HK-2 (cell line): ENCODE data around the gene MCRIP2.
"Not testable (repeated sequence)": the region's sequence is repeated elsewhere in the genome, so short reads cannot be mapped to it uniquely, and the experiment has no call there.

ENCODE experiments used
- DNase-seq: peaks from one replicate; pipeline ENCODE4 v3.0.0-alpha.2; 2018; ENCODE audit not compliant: unreplicated experiment

The MCRIP2 gene, protein sequence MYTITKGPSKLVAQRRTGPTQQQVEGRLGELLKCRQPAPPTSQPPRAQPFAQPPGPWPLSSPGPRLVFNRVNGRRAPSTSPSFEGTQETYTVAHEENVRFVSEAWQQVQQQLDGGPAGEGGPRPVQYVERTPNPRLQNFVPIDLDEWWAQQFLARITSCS

GRCh38 chr16:641326-642188 is at the start of gene MCRIP2:
Gene MCRIP2, plus strand, starts transcription at chr16:641828. Its CDS starts 164 bp downstream, at chr16:641992.
- DNase-seq = peak; percentile 80

GRCh38 chr16:591892-592517 is 49.6 kb upstream of the MCRIP2 start:
- DNase-seq = no peak

GRCh38 chr16:592518-593306 is 48.9 kb upstream of the MCRIP2 start:
- no peak for DNase-seq

GRCh38 chr16:593406-593805 is 48.2 kb upstream of the MCRIP2 start:
- no peak for DNase-seq

DNA sequence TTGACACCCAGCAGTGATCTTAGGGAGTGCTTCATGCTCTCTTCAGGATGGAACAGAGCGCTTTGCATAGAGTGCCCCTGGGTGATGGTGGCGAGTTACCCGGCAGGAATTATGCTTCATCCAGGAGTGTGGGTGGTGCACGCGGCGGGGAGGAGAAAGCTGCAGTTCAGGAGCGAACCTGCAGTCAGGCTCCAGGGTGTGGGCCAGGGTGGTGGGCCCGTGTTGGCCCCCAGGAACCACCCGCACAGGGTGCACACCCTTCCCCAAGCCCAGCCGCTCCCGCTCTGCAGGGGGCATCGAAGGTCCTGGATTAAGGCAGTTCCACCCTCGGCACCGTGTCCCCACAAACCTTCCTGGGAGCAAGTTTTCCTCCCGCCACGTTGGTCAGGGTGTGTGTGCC is 47.8 kb upstream of the MCRIP2 start:
- DNase-seq = no peak

DNA sequence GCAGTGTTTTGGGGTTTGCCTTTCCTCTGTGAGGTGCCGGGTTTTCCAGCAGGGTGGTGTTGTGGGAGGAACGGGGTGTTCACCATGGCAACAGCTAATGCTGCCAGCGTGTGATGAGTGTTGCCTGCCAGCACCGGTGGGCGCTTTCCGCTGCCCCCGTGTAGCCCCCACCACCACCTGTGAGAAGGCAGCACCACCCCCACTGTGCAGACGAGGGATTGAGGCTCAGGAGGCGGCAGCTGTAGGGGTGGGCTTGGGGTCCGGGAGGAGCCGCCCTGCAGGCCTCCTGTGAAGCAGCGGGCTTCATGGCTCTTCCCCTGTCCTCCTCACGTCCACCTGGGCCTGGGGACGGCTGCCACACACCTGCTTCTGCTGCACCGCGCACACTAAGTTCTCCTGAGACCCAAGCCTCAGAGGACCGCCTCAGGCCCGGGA is 46.5 kb upstream of the MCRIP2 start:
- DNase-seq = no peak

GRCh38 chr16:595942-596735 is 45.5 kb upstream of the MCRIP2 start:
- no peak for DNase-seq

DNA sequence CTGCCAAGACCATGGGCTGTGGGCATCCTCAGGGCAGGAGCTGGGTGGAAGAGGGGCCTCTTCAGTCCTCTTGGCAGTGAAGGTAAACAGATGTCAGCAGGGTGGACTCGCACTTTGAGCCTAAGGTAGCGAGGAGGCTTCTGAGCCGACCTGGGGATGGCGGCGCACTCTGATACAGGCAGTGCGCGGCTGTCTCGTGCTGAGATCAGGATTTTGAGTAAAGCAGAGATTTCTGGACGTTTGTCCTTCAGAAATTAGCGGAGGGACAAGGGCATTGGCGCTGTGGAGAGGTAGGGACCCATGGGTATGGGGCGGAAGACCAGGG is 44.9 kb upstream of the MCRIP2 start:
- no peak for DNase-seq

DNA sequence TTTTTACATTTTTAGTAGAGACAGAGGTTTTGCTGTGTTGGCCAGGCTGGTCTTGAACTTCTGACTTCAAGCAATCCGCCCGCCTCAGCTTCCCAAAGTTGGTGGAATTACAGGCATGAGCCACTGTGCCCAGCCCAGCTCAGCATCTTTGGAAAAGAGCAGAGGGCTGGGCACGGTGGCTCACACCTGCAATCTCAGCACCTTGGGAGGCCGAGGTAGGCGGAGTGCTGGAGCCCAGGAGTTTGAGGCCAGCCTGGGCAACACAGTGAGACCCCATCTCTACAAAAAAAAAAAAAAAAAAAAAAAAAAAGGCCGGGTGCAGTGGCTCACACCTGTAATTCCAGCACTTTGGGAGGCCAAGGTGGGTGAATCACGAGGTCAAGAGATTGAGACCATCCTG is 44.0 kb upstream of the MCRIP2 start:
- not testable (repeated sequence) for DNase-seq

GRCh38 chr16:598823-599739 is 42.5 kb upstream of the MCRIP2 start:
- DNase-seq = no peak

DNA sequence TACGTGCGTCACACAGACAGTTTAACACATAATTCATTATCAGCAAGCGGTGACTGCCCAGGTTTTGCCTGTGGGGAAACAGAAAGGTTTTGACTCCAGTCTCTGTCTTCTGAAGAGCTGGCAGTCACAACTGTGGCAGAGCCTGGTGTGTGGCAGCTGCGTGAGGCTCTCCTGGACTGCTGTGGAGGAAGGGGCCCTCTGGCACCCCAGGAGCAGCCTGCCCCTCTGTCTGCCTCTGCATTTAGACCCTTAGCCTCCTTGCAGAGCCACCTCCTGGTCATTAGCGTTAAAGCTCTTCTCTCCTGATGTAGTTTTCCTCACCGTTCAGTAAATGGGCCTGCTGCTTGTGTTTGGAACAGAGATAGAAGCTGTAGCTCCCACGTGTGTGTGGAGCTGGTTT is 40.8 kb upstream of the MCRIP2 start:
- no peak for DNase-seq

DNA sequence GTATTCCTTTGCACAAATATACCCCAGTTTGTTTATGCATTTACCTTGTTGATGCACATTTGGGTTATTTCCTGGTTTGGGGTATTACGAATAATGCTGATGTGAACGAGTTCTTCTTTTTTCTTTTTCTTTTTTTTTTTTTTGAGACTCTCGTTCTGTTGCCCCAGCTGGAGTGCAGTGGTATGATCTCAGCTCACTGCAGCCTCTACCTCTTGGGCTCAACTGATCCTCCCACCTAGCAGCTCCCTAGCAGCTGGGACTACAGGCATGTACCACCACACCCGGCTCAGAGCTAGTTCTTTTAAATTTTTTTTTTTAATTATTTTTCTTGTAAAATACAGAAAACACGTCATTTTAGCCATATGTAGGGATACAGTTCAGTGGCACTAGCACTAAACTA is 37.7 kb upstream of the MCRIP2 start:
- DNase-seq = no peak

DNA sequence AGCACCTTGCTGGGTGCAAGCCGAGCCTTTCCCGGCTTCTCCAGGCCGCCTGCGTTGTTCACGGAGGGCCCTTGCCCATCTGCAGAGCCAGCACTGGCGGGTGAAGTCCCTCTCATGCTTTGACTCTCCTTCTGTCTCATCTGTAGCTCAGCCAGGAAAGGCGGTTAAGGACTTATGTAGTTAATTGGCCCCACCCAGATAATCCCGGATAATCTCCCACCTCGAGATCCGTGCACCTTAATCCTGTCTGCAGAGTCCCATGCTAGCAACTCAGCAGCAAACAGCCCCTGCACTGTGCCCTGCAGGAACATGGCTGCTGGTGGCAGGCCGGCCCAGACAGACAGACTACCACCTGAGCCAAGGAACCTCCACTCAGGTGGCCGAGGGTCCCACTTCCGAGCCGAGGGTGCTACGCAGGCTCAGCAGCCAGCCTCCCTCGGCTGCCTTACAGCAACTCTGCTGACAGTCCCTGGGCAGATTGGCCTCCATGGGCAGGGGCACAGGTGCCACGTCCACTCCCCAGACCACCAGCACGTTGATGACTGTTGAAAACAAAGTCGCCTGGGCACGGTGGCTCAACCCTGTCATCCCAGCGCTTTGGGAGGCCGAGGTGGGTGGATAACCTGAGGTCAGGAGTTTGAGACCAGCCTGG is 34.8 kb upstream of the MCRIP2 start:
- DNase-seq = no peak

- DNase-seq = no peak
These were observed 33.6 kb upstream of the MCRIP2 start for GRCh38 chr16:608019-608418.

DNA sequence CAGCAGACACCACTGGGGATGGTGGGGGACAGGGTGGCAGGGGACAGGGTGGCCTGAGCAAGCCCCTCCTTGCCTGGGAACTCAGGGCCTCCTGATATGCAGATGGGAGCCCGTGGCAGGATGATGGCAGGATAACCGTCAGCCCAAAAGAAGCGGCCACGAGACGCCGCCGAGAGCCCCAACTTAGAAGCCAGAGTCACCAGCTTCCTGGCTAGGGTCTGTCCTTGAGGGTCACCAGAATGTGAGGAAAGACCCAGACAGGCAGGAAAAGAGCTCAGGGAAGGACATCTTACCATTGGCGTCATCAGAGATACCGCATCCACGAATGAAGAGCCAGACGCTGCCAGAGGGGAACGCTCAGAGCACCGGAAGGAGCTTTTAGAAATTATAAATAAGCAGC is 32.3 kb upstream of the MCRIP2 start:
- DNase-seq = no peak

- DNase-seq = no peak
These were observed 31.6 kb upstream of the MCRIP2 start for GRCh38 chr16:609984-610383.

GRCh38 chr16:610513-611381 is 30.9 kb upstream of the MCRIP2 start:
- DNase-seq = no peak

DNA sequence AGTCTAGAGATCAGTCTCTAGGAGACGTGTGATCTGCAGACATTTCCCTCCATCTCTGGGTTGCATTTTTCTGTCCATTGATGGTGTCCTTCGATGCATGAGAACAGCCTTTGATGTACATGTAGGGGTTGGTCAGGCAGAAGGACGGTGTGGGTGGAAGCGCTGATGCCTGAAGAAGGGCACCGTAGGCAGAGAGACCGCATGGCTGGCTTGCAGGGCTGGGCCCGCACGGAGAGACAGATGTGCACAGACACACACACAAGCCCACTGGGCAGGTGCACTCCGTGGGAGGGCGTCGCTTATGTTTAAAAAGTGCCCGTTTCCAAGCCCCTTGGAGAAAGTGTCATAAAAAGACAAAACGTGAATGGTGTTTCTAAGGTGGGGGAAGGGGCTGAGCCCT is 26.5 kb upstream of the MCRIP2 start:
- DNase-seq = no peak
